ENCODE measurements around the gene ENDOV.
A peak's percentile ranks its signal among the peaks of the same experiment; 100 is the strongest.

The ENDOV gene

GRCh38 chr17:80431246-80432195, 16.6 kb downstream of the ENDOV start:
- DNase-seq (ENCODE audit: low read depth in 2 of 2): no peak

DNA sequence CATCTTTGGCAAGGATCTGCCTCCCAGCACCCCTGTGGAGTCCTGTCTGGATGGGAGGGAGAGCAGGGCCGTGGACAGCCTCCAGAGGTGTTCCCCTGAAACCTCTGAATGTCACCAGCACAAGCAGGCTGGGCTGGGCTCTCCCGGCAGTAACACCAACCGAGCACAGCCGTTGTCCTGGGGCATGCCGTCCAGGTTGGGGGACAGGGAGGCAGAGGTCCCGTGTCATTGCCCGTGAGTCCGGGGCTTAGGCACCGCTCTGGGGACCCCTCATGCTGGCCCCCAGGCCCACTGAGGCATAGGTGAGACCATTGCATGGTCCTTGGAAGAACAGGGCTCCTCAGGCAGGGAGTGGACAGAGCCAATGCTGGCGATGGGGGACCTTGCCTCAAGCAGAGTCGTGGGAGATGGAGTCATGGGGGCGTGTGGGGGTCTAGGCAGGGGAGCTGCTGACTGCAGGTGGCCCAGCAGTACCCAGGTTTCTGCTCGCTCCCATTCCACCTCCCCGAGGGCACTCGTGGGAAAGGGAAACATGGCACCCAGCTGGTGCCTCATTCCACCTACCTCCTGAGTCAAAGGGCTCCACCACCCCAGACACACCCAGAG, 17.5 kb downstream of the ENDOV start:
- no peak for DNase-seq (ENCODE audit: low read depth in 2 of 2)

- DNase-seq (ENCODE audit: low read depth in 2 of 2): no peak
Measured at GRCh38 chr17:80432961-80433550, 18.1 kb downstream of the ENDOV start.

GRCh38 chr17:80433916-80434666, 19.1 kb downstream of the ENDOV start:
- DNase-seq (ENCODE audit: low read depth in 2 of 2): no peak

- no peak for DNase-seq (ENCODE audit: low read depth in 2 of 2)
Measured at GRCh38 chr17:80437532-80437931, 22.6 kb downstream of the ENDOV start.

DNA sequence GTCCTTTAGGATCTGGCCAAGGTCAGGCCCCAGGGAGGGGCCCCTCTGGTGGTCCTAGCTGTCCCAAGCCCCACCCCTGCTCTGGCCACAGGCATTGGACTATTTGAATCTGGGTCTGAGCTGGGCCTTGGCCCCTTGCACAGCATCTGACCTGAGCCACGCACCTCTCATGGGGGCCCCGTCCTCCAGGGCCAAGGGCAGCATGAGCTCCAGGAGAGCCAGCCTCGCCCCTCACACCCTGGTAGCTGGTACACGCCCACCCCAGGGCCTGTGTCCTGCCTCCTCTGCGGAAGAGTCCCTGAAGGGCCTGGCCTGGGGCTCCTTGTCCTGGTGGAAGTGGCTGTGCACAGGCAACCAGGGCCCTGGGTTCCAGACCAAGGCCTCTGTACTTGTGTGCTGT, 23.8 kb downstream of the ENDOV start:
- no peak for DNase-seq (ENCODE audit: low read depth in 2 of 2)

DNA sequence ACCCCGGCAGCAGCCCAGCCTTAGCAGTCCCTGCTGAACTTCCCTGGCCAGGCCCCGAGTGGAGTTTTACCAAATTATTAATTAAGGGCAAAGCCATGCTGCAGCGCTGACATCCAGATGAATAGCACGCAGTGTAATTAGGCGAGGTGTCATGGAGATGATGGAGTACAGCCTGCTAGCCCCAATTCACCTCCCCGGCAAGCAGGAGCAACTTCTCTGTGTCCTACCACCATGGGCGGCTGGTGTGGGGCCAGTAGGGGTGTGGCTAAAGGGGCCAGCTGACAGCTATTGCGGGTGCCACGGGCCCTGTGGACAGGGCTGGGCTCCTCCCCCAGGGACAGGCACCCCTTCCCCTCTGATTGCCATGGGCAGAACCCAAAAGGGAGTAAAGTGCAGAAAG, 24.5 kb downstream of the ENDOV start:
- DNase-seq (ENCODE audit: low read depth in 2 of 2): no peak

DNA sequence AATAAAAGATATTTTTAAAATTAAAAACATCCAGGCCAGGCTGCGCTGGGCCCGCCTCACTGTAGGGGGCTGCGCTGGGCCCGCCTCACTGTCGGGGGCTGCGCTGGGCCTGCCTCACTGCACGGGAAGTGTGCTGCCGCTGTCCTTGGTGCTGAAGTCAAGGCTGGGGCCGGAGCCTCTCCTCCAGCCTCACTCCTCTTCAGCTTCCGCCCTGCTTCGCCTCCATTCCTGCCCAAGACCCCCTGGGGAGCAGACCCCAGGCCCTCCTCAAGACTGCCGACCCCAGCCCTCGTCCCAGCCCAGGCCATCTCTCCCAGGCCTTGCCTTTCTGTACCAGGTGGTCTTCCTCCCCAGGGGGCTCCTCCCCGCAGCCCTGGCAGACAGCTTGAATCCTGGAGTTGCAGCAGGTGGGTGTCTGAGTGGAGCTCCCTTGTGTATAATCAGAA, 26.2 kb downstream of the ENDOV start:
- DNase-seq (ENCODE audit: low read depth in 2 of 2): peak in 1 of 2 donors; percentile 18

GRCh38 chr17:80441598-80442322, 26.8 kb downstream of the ENDOV start:
- DNase-seq (ENCODE audit: low read depth in 2 of 2): no peak

DNA sequence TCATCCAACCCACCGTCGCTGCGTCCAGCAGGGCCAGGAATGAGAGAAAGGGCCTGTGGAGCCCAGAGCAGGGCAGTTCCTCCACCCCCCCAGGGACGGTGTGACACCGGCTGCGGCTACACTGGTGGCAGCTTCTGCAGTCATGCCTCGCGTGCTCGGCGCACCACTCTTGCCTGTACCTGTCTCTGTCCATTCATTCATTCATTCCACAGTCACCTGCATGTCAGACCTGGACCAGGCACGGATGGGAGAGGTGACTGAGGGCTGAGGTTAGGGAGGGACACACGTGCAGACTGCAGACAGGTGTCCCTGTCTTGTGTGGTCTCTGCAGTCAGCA, 27.3 kb downstream of the ENDOV start:
- DNase-seq (ENCODE audit: low read depth in 2 of 2): no peak

DNA sequence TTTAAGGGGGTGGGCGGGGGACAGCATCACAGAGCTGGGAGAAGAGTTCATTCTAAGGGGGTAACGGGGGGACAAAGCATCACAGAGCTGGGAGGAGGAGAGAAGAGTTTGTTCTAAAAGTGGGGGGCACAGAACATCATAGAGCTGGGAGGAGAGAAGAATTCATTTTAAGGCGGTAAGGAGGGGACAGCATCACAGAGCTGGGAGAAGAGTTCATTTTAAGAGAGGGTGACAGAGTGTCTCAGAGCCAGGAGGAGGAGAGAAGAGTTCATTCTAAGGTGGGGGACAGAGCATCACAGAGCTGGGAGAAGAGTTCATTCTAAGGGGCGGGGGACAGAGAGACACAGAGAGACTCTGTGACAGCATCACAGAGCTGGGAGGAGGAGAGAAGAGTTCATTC, 27.8 kb downstream of the ENDOV start:
- no peak for DNase-seq (ENCODE audit: low read depth in 2 of 2)

- DNase-seq (ENCODE audit: low read depth in 2 of 2): no peak
Measured at GRCh38 chr17:80443498-80443897, 28.5 kb downstream of the ENDOV start.

DNA sequence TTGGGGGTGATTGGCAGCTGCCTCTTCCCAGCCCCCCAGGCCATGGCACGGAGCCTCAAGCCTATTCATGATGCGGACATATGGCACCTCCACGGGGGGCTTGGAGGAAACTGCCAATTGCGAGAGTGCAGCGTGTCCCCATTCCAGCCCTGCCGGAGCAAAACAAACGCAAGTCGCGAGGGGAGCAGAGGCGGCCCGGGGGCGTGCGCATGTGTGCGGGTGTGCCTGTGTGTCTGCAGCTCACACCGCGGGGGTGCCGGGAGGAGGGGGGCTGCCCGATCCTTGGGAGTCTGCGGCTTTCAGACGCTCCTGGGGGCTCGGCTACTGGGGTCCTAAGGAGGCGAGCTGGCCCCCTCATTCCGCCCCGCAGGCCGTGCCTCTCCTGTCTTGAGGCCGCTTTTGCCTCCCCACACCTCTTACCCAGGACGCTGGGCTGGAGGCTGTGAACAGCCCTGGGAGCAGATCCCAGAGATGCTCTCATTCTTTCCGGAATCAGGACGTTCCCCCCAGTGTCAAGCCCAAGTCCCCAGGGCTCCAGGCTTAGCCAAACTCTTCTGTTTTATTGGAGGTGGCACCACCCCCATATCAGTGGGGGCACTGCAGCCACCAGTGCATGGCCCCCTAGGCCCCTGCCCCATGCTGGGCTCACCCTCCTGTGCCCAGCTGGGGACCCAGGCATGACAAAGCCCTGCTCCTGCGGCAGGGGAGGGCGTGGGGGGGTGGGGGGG, 29.1 kb downstream of the ENDOV start:
- no peak for DNase-seq (ENCODE audit: low read depth in 2 of 2)

DNA sequence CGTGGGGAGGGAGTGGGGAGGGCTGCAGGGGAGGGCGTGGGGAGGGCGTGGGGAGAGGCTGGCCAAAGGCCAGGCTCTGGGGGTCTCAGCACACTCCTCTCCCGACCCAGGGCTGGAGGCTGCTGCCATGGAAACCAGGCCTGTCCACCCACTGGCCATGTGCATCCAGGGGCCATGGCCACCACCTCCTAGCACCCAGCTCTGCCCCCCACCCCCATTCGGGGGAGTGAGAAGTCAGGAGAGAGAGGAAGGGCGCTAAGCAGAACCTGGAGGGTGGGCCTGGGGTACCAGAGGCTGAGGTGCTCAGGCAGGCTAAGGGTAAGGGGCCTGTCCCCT, 29.6 kb downstream of the ENDOV start:
- no peak for DNase-seq (ENCODE audit: low read depth in 2 of 2)

- DNase-seq (ENCODE audit: low read depth in 2 of 2): no peak
Measured at GRCh38 chr17:80445007-80445725, 30.2 kb downstream of the ENDOV start.

DNA sequence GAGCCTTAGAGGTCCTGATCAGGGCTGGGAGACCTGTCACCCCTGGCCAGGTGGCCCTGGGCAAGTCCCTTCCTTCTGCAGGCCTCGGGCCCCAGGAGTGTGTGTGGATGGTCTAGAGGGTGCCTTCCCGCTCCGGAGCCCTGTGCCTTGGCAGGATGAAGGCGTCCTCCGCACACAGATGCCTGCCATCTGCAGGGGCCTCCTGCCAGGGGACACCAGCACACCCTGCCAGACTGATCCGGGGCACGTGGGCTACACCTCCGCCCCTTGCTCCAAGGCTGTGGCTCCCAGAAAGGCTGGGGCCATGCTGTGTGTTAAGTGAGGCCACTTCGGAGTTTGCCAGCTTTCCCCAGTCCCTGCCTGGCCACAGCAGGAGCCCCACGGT, 30.8 kb downstream of the ENDOV start:
- DNase-seq (ENCODE audit: low read depth in 2 of 2): no peak

DNA sequence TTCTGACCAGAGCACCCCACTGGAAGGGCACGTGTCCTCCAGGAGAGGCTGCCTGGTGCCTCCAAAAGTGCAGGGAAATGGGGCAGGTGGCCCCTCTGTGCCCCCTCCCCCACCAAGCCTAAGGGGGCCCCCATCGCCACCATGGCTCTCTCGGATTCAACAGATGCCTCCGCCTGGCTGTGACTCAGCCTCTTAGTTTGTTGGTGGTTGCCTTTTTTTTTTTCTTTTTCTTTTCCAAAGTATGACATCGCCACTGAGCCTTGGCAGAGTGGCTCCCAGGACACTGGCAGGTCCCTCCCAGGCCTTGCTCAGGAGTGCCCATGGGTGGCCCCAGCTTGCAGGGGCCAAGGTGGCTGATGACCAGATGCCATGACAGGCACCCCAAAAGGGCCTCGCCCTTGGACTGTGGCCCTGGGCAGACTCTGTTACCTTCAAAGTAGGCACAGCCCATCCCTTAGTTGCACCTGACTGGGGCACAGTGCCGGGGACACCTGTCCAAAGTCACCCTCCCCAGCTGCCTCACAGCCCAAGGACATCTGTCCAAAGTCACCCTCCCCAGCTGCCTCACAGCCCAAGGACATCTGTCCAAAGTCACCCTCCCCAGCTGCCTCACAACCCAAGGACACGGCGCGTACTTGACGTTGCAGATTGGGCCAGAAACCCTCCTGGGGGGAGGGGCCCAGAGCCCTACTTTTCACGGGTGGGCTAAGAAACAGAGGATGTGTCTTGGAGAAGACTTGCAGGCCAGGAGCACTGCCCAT, 31.9 kb downstream of the ENDOV start:
- no peak for DNase-seq (ENCODE audit: low read depth in 2 of 2)

DNA sequence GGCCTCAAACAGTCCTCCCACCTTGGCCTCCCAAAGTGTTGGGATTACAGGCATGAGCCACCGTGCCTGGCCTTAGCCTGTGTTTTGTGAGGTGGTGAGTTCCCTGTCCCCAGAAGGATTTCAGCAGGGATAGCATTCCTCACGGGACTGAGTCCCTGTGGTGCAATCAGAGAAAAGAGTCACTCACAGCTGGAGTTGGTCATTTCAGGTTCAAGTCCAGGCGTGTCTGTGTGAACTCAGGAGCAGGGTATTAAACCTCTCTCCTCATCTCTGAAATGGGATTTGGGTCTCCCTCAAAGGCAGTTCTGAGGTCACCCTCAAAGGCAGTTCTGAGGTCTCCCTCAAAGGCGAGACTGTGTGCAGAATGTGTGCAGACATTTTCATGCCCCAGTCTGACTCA, 32.8 kb downstream of the ENDOV start:
- no peak for DNase-seq (ENCODE audit: low read depth in 2 of 2)

DNA sequence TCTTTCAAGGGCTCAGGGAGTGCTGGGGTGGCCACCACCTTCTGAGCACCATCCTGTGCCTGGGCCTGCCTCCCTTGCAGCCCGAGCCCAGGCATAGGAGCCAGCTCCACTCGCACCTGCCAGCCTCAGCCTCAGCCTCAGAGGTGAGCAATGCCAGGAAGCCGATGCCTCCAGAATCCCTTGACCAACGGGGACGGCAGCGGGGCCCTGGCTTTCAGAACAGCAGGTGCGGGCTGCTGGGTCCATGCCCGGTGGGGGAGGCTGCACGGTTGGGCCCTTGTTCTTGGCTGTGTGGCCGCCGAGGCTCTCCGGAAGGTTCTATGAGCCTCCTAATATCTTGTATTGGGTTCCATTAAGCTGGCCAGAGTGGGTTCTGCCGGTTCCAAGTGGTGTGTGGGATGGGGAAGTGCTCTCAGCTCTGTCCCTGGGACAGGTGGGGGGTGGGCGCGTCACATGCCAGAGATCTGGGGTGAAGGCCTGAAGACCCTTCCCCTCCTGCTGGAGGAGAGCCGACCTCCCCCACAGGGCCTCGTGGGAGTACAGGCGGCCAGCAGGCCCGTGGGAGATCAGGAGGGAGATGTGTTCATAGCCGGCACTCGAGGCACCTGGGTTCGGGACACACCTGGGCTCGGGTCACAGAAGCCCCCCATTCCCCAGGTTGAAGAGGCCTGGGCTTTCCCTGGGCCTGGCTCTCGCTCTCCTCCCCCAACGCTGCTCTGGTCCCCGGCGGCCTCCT, 34.4 kb downstream of the ENDOV start:
- no peak for DNase-seq (ENCODE audit: low read depth in 2 of 2)

All from stimulated activated CD8-positive, alpha-beta memory T cell treated with anti-CD3 and anti-CD28 coated beads, Interleukin-15, amount 100 ng/mL, for 48 hours (primary cell).